DND-41 (cell line): ENCODE results near the gene F10.

ENCODE experiments used
- ATAC-seq: fragments of 200-7000 bp; cut with Tn5 transposase; 3 replicates; pipeline ENCODE4 v1.9.1; 2021; ENCODE audit warnings: low read depth; ENCODE audit not compliant: insufficient read depth
- DNase-seq: peaks from one replicate; pipeline ENCODE4 v3.0.0-alpha.2; 2020
- H2AFZ ChIP-seq: 2 replicates; pipeline ENCODE4 v1.6.0; 2012; ENCODE audit warnings: low read depth, low read length
- H3K27ac ChIP-seq: 2 replicates; pipeline ENCODE4 v1.5.1; 2012; ENCODE audit warnings: low read length, inconsistent platforms
- H3K27me3 ChIP-seq: fragments of 200-600 bp; sonication (generic); 2 replicates; pipeline ENCODE4 v1.6.0; 2012; ENCODE audit warnings: low read length, mild to moderate bottlenecking, inconsistent platforms; ENCODE audit not compliant: insufficient read depth, poor library complexity
- H3K36me3 ChIP-seq: 2 replicates; pipeline ENCODE4 v1.5.1; 2012; ENCODE audit warnings: low read length, inconsistent platforms; ENCODE audit not compliant: insufficient read depth
- H3K4me1 ChIP-seq: 2 replicates; pipeline ENCODE4 v1.5.1; 2012; ENCODE audit warnings: mild to moderate bottlenecking, low read length; ENCODE audit not compliant: insufficient read depth
- H3K4me2 ChIP-seq: 2 replicates; pipeline ENCODE4 v1.6.0; 2012; ENCODE audit warnings: mild to moderate bottlenecking, moderate library complexity, low read length, inconsistent platforms; ENCODE audit not compliant: insufficient read depth
- H3K4me3 ChIP-seq, 2 experiments: fragments of 200-600 bp in 1 of 2; shearing (Covaris generic) in 1 of 2; 2 replicates each; pipeline ENCODE4 v1.5.1; 2012 to 2016; ENCODE audit warnings: inconsistent platforms in 2 of 2, low read length in 2 of 2, mild to moderate bottlenecking in 2 of 2, low read depth in 1 of 2, moderate library complexity in 1 of 2
- H3K79me2 ChIP-seq: 2 replicates; pipeline ENCODE4 v1.6.0; 2012; ENCODE audit warnings: low read length, inconsistent platforms; ENCODE audit not compliant: insufficient read depth
- H3K9ac ChIP-seq: 2 replicates; pipeline ENCODE4 v1.6.0; 2012; ENCODE audit warnings: low read depth, mild to moderate bottlenecking, inconsistent platforms, low read length, moderate library complexity
- H3K9me3 ChIP-seq: 2 replicates; pipeline ENCODE4 v1.5.1; 2012; ENCODE audit warnings: low read length, moderate library complexity, mild to moderate bottlenecking, inconsistent platforms; ENCODE audit not compliant: insufficient read depth, severe bottlenecking
- H4K20me1 ChIP-seq: 2 replicates; pipeline ENCODE4 v1.6.0; 2012; ENCODE audit warnings: low read length; ENCODE audit not compliant: insufficient read depth
- EZH2 ChIP-seq: IDR thresholded peaks from 3 replicates; pipeline ENCODE4 v1.6.1; 2012; ENCODE audit warnings: borderline replicate concordance, low read depth, mild to moderate bottlenecking, moderate library complexity, low read length, inconsistent platforms; ENCODE audit not compliant: severe bottlenecking
- TF ChIP-seq, protein P1 (sequence below): IDR thresholded peaks from 2 replicates; pipeline ENCODE4 v1.5.1; 2012; ENCODE audit warnings: borderline replicate concordance, low read length, moderate library complexity, mild to moderate bottlenecking; ENCODE audit not compliant: poor library complexity, severe bottlenecking; ENCODE audit errors: extremely low read depth

Gene F10

DNA sequence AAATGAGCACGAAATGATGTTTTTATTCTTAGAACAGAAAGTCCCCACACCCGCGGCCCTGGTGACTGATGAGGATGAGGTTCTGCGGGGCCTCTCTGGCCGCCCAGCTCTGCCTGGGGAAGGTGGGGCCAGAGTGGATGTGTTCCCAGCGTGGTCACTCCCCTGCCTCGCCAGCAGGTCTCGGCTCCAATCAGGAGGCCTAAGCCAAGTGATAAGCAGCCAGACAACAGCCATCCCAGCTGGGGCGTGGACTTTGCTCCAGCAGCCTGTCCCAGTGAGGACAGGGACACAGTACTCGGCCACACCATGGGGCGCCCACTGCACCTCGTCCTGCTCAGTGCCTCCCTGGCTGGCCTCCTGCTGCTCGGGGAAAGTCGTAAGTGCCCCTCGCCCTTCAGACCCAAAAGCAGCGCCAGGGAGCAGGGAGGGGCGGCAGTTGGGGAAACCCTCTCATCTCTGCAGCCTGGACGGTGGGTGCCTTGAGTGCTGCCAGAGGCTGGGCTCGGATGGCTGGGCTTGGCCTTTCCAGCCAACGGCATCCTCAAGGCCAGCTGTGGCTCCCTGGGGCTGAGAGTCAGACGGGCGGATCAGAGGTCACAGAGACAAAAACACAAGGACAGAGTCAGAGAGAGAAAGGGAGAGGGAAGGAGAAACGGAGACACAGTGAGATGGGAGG lies at the start of gene F10:
TSS of gene F10 (plus strand) at position 250 of the 676 bp plus-strand sequence. CDS start at position 307, 57 bp downstream.
- no peaks in the 10 kb centered on the region for H3K9me3 ChIP-seq
- no peaks in the 10 kb centered on the region for H3K36me3 ChIP-seq
- no peaks in the 10 kb centered on the region for H3K4me1 ChIP-seq
- ATAC-seq (no peak), DNase-seq (no peak)
- no peaks in the 10 kb centered on the region for H3K27me3 ChIP-seq
- no peak within 1 kb of the TSS for H2AFZ ChIP-seq
- H3K79me2 ChIP-seq = no peaks in the 10 kb centered on the region
- H3K9ac ChIP-seq = no peak within 1 kb of the TSS
- H4K20me1 ChIP-seq = peaks cover 4% of the 10 kb centered on the region; the same call in 1 of the 2 replicates
- no peak within 1 kb of the TSS for H3K4me3 ChIP-seq
- no peak within 1 kb of the TSS for H3K4me2 ChIP-seq
- H3K27ac ChIP-seq = no peak within 1 kb of the TSS
- TF ChIP-seq, protein P1, sequence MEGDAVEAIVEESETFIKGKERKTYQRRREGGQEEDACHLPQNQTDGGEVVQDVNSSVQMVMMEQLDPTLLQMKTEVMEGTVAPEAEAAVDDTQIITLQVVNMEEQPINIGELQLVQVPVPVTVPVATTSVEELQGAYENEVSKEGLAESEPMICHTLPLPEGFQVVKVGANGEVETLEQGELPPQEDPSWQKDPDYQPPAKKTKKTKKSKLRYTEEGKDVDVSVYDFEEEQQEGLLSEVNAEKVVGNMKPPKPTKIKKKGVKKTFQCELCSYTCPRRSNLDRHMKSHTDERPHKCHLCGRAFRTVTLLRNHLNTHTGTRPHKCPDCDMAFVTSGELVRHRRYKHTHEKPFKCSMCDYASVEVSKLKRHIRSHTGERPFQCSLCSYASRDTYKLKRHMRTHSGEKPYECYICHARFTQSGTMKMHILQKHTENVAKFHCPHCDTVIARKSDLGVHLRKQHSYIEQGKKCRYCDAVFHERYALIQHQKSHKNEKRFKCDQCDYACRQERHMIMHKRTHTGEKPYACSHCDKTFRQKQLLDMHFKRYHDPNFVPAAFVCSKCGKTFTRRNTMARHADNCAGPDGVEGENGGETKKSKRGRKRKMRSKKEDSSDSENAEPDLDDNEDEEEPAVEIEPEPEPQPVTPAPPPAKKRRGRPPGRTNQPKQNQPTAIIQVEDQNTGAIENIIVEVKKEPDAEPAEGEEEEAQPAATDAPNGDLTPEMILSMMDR = no peak
- TF ChIP-seq EZH2 = no peak

DNA sequence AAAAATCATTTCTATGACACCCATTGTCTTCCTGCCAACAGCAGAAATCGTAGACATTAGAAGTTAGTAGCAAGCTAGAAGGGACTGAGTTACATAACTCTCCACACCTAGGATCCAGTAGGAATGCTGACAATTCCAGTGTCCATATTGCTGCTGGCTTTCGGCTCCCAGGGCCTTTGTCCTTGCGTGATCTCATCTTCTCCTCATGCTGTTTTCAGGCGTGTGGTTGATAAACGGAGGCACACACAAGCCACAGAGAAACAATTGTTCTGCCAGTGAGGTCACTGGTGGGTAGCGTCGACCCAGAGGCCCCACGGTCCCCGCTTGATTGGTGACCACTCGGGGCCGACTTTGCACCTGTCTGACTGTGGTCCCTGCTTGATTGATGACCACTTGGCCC lies 48.7 kb upstream of the F10 start:
- ATAC-seq (no peak), DNase-seq (no peak)
- Histone ChIP-seq H3K9me3 (no peaks in the 10 kb centered on the region), H3K9ac (no peak overlapping the region), H3K27ac (no peak overlapping the region), H3K4me1 (no peaks in the 10 kb centered on the region), H4K20me1 (no peaks in the 10 kb centered on the region), H3K36me3 (no peaks in the 10 kb centered on the region), H3K27me3 (no peaks in the 10 kb centered on the region), H3K4me3 (no peak overlapping the region), H3K79me2 (no peaks in the 10 kb centered on the region), H3K4me2 (no peak overlapping the region), H2AFZ (no peak overlapping the region)
- no peak for TF ChIP-seq EZH2
- TF ChIP-seq, protein P1 = no peak

DNA sequence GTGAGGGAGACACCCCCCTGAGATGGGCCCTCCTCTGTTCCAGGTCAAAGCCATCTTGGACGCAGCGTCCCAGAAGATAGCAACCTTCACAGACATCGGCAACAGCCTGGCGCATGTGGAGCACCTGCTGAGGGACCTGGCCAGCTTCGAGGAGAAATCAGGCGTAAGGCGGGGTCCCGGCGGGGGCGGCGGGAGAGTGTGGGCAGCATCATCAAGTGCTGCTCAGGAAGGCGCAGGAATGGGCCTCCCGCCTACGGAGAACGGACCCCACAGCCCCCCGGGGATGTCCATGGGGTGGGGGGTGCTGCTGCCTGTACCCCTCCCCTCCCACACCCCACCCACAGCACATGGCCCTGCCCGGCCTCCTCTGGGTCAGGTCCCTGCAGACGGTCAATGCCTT lies 48.2 kb upstream of the F10 start:
- H3K4me1 ChIP-seq = no peaks in the 10 kb centered on the region
- H3K27me3 ChIP-seq = no peaks in the 10 kb centered on the region
- H3K9me3 ChIP-seq = no peaks in the 10 kb centered on the region
- no peaks in the 10 kb centered on the region for H4K20me1 ChIP-seq
- no peak overlapping the region for H3K4me3 ChIP-seq
- ATAC-seq (no peak), DNase-seq (no peak)
- no peaks in the 10 kb centered on the region for H3K36me3 ChIP-seq
- H3K9ac ChIP-seq = no peak overlapping the region
- no peaks in the 10 kb centered on the region for H3K79me2 ChIP-seq
- H3K27ac ChIP-seq = no peak overlapping the region
- TF ChIP-seq EZH2 = no peak
- TF ChIP-seq, protein P1 = no peak
- H2AFZ ChIP-seq = no peak overlapping the region
- no peak overlapping the region for H3K4me2 ChIP-seq
